ENCODE measurements around the gene TMEM163.
"Not testable (repeated sequence)": the region's sequence is repeated elsewhere in the genome, so short reads cannot be mapped to it uniquely, and the experiment has no call there.

The TMEM163 gene

GRCh38 chr2:134599236-134599635, 119.6 kb downstream of the TMEM163 start:
- TF ChIP-seq CTCF (IDR thresholded peaks at IDR 0.05; ENCODE audit: control insufficient read depth, extremely low read depth, insufficient read depth): no peak

GRCh38 chr2:134594399-134594798, 124.4 kb downstream of the TMEM163 start:
- DNase-seq (ENCODE audit: low read depth): no peak
- no peak for TF ChIP-seq CTCF (IDR thresholded peaks at IDR 0.05; ENCODE audit: control insufficient read depth, extremely low read depth, insufficient read depth)
- H3K4me3 ChIP-seq (ENCODE audit: low read depth, low read length): no peak overlapping the region

More at GRCh38 chr2:134599236-134599635, 119.6 kb downstream of the TMEM163 start:
- H3K4me3 ChIP-seq (ENCODE audit: low read depth, low read length): no peak overlapping the region
- DNase-seq (ENCODE audit: low read depth): no peak

GRCh38 chr2:134593519-134593918, 125.3 kb downstream of the TMEM163 start:
- no peak overlapping the region for H3K4me3 ChIP-seq (ENCODE audit: low read depth, low read length)
- no peak for DNase-seq (ENCODE audit: low read depth)

GRCh38 chr2:134592377-134592776, 126.4 kb downstream of the TMEM163 start:
- H3K4me3 ChIP-seq (ENCODE audit: low read depth, low read length): no peak overlapping the region
- no peak for TF ChIP-seq CTCF (IDR thresholded peaks at IDR 0.05; ENCODE audit: control insufficient read depth, extremely low read depth, insufficient read depth)

More at GRCh38 chr2:134593519-134593918, 125.3 kb downstream of the TMEM163 start:
- TF ChIP-seq CTCF (IDR thresholded peaks at IDR 0.05; ENCODE audit: control insufficient read depth, extremely low read depth, insufficient read depth): no peak

GRCh38 chr2:134591526-134591925, 127.3 kb downstream of the TMEM163 start:
- no peak overlapping the region for H3K4me3 ChIP-seq (ENCODE audit: low read depth, low read length)
- no peak for DNase-seq (ENCODE audit: low read depth)
- no peak for TF ChIP-seq CTCF (IDR thresholded peaks at IDR 0.05; ENCODE audit: control insufficient read depth, extremely low read depth, insufficient read depth)

More at GRCh38 chr2:134592377-134592776, 126.4 kb downstream of the TMEM163 start:
- no peak for DNase-seq (ENCODE audit: low read depth)

GRCh38 chr2:134590679-134591078, 128.1 kb downstream of the TMEM163 start:
- DNase-seq (ENCODE audit: low read depth): no peak
- H3K4me3 ChIP-seq (ENCODE audit: low read depth, low read length): no peak overlapping the region
- TF ChIP-seq CTCF (IDR thresholded peaks at IDR 0.05; ENCODE audit: control insufficient read depth, extremely low read depth, insufficient read depth): no peak

- not testable (repeated sequence) for DNase-seq (ENCODE audit: low read depth); H3K4me3 ChIP-seq (ENCODE audit: low read depth, low read length)
Observed at GRCh38 chr2:134589171-134590083, 129.4 kb downstream of the TMEM163 start.

Measured in LNCaP clone FGC (cell line).